SW480 (cell line): ENCODE data around the gene CSRNP3.

Experiments used
- DNase-seq: peaks from one replicate; pipeline ENCODE4 v3.0.0-alpha.2; 2016; ENCODE audit warnings: low spot score

The CSRNP3 gene

DNA sequence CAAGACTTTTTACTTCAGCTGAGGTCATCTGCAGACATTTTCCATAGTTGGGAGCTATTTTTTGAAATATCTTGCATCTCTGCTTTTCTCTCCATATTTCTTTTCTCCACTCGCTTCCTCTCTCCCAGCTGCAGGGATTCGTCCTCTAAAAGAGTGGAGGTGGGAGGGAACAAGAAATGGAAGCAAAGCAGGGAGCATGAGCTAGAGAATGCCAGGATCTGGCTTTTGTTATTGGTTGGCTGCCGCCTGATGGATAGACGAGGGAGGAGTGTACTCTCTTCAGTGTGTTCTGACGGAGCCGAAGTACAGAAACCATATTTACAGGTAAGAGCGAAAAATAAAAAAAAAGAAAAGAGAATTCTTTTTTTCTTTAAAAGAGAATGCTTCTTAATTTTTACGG lies at the start of gene CSRNP3:
Gene CSRNP3, plus strand, starts transcription at position 282 of the 400 bp plus-strand sequence. CDS start 125,368 bp downstream, outside the sequence.
- DNase-seq = peak; percentile 81

DNA sequence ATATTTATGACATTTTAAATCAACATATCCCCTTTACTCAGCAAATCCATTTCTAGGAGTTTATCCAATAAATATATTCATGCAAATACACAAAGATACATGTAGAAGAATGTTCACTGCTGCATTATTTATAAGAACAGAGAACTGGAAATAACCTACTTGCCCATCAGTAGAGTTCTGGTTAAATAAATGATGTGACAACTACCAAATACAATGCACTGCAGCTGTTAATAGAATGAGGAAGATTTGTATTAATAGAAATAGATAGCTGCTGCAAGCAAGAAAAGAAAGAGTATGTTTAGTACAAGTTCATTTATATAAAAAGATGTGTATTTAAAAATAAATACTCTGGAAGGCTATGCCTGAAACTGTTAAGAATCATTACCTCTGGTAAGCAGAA lies 49.3 kb upstream of the CSRNP3 start:
- DNase-seq = no peak

- no peak for DNase-seq
These were observed 46.4 kb upstream of the CSRNP3 start for GRCh38 chr2:165423081-165423480.

- no peak for DNase-seq
These were observed 43.9 kb upstream of the CSRNP3 start for GRCh38 chr2:165425556-165425955.

GRCh38 chr2:165427686-165428085 lies 41.8 kb upstream of the CSRNP3 start:
- no peak for DNase-seq

DNA sequence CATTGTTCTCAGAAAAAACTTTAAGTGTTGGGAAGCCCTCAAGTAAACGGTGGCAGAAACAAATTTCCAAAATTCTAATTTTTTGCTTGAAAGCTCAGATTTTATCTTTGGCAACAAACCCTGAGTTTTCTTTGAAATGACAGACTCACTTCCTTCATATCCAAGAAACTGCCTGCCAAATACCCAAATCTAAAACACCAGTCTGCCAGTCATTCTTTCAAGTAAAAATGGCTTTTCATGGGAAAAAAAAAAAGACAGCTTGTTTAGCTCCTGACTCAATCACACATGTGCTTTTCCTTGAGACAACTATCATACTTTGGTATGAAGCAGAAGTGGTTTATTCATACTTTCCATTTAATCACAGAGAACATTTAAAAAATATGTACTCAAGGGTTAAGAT lies 40.6 kb upstream of the CSRNP3 start:
- DNase-seq = no peak

DNA sequence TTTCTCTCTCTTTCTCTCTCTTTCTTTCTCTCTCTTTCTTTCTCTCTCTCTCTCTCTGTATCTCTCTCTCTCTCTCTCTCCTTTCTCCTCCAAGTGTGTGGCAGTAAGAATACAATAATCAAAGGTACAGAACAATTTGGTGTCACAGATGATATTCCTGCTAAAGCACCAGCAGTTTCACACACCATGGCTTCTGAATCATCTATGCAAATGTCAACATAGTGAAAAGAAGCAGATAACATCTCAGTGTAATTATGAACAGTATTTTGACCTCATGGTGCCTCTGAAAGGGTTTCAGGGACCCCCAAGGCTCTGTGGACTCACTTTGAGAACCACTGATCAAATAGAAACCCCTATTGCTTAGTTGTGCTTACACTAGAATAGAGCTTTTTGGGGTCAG lies 38.5 kb upstream of the CSRNP3 start:
- DNase-seq = no peak

DNA sequence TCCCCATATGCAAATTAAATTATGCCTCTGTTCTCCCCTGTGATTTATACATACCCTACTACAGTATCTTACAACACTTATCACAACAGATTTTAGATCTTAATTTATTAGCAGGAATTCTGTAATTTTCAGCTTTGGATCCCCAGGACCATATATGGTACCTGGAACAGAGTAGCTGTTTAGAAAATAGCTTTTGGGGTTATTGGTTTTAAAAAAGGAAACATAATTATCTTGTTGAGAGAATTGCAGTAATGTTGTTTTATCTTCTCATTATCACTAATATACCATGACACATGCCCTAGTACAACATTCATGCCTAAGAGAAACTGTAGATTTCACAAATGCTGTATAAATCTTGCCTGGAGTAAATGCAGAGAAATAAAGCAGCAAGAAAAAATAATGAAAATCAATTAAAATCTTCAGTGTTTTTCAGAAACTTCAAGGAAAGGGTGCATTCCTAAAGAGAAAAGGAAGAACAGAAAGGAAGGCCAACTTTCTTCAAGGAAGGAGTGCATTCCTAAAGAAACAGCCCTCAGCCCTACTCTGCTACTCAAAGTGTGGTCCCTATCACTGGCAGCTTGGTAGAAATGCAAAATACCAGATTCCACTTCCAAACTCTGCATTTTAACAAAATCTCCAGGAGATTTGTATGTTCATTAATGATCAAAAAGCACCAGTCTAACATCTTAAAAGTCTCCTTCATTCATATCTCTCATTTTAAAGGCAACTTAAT lies 37.1 kb upstream of the CSRNP3 start:
- DNase-seq = no peak

- no peak for DNase-seq
These were observed 34.5 kb upstream of the CSRNP3 start for GRCh38 chr2:165434865-165435496.

GRCh38 chr2:165435611-165436010 lies 33.9 kb upstream of the CSRNP3 start:
- no peak for DNase-seq

GRCh38 chr2:165436559-165436958 lies 32.9 kb upstream of the CSRNP3 start:
- no peak for DNase-seq

DNA sequence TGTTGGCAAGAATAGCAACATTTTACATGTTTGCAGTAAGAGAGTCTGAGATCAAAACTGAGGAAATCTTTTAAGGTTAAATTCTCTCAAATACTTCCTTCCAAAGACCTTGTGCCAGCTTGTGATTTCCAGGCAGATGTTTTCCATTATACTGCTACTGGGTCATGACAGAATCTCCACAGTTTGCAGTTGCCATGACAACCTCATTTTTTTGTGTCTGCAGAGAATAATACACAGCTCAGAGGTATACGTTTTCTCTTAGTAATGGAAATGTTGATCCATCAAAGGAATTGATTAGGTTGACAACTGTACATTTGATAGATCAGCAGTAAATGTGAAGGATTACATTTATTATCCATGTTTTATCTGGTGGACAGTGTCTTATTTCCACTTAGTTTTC lies 29.1 kb upstream of the CSRNP3 start:
- no peak for DNase-seq

- peak; percentile 31 for DNase-seq
These were observed 26.0 kb upstream of the CSRNP3 start for GRCh38 chr2:165443511-165443910.

- DNase-seq = no peak
These were observed 21.1 kb upstream of the CSRNP3 start for GRCh38 chr2:165448406-165448805.

- no peak for DNase-seq
These were observed 19.3 kb upstream of the CSRNP3 start for GRCh38 chr2:165450156-165450555.

DNA sequence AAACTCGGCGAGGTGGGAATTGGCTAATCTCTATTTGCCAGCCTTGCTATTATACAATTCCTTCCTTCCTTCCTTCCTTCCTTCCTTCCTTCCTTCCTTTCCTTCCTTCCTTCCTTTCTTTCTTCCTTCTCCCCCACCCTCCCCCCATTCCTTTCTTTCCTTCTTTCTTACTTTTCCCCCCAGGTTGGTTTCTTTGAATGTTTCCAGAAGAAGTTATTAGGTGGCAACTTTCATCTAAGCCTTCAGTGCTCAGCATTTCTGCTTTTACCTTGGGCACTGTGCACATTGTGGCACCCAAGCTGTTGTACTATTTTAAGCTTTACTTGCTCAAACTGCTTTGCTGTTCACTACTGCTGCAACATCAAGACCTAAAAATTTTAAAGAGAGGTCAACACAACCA lies 17.2 kb upstream of the CSRNP3 start:
- DNase-seq = no peak

DNA sequence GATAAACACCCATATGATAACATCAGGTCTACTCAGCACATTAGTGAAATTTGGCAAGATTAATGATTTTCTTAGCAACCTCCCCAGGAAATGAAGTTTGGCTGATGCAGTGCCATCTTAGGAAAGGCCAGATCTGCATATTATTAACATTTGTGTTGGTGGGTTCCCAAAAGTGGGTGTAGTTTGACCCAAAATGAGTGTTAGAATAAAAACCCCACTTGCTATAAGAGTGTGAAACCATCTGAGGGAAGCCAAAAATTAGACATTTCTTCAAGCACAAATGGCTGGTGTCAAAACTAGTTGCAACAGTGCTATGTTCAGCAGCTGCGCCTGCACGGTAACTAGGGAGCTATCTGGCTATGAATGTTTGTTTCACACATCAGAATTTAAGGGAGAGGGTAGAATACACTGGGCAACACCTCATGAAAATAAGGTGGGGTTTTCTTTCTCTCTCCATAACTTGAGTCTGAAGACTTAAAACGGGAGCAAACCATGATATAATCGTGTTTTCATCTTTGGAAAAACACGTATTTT lies 15.9 kb upstream of the CSRNP3 start:
- DNase-seq = no peak

DNA sequence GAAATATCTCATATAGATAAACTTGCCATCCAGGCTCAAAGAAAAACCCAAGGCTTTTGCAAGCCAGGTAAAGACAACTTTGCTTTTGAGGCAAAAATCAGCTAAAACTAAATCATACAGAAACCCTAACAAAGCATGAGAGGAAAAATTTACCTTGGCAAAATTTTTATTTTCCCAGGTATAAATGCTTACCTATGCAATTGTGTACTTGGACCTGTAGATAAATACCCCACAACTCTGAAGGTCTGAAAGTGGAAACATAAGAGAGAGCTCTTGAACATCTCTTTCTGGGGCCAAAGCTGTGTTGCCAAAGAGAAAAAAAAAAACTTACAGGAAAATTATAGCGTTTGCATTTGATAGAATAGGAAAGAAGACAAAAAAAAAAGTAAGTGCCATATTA lies 14.6 kb upstream of the CSRNP3 start:
- DNase-seq = no peak

DNA sequence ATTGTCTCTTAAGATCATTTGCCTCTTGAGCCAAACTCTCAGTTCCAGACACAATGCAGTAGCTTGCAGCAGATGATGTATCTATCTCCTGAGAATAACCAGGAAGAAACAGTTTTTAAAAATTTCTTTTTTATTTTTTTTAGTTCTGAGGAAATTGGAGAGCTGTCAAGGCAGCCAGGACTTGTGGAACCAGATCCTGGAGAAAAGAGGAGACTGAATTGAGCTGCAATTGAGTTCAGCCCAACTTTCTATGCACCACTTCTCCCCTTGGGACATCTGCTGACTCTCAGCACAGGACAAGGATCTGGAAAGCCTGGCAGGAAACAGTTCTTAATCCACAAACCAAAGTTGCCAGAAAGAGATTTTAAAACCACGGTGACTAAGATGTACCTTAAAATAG lies 13.5 kb upstream of the CSRNP3 start:
- no peak for DNase-seq

DNA sequence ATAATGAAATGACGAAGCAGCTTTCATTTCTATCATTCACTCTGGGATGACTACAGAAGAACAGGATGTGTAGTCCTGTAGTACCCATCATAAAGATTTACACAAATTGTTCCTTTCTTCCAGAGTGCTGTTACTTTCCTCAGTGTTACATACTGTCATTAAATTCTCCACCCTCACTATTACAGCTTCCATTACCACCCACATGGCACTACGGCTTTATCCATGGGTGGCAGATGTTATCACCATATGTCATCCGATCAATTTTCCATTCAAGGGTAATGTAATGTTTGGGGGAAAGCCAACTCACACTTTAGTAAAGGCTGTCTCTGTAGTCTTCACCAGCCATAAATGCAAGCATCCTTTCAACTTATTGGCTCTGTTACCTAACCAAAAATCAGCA lies 7.1 kb upstream of the CSRNP3 start:
- DNase-seq = no peak

- DNase-seq = no peak
These were observed 3.1 kb upstream of the CSRNP3 start for GRCh38 chr2:165466386-165466785.

GRCh38 chr2:165467921-165468320 lies 1.6 kb upstream of the CSRNP3 start:
- DNase-seq = no peak

DNA sequence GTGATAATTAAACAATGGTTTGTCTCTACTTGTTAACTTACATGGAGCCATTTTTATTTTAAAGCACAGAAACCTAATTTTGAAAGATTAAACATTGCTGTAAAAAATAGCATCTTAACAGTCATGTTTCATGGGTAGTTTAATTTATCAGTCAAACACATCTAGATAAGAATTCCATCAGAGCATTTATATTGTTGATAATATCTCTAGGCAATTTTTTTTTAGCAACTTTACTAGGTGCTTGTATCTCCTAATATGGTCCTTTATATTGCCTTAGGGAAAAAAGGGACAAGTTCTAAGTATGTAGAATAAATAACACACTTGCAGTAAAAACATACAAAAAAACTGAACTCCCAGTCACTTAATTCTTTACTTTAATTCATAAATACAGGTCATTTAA lies 863 bp downstream of the CSRNP3 start:
- DNase-seq = no peak
